ENCODE data around the gene DNAH17.

DNAH17 gene

DNA sequence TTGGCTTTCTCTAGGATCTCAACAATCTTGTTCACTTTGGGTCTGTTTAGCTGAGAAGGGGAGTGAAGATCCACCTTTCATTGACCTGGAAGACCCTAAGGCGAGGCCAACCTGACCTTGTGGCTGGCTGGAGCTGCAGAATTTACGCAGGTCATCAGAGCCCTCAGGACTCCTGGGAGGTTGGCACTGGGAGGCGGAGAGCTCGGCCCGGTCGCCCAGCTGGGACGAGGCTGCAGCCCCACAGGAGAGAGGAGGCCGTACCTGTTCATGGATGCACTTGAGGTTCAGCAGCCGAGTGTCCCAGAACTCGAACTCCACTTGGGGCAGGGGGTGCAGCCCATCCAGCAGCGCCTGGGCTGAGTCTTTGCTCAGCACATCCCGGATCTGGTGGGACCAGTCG lies 5.9 kb downstream of the DNAH17 start:
- DNase-seq = no peak

DNA sequence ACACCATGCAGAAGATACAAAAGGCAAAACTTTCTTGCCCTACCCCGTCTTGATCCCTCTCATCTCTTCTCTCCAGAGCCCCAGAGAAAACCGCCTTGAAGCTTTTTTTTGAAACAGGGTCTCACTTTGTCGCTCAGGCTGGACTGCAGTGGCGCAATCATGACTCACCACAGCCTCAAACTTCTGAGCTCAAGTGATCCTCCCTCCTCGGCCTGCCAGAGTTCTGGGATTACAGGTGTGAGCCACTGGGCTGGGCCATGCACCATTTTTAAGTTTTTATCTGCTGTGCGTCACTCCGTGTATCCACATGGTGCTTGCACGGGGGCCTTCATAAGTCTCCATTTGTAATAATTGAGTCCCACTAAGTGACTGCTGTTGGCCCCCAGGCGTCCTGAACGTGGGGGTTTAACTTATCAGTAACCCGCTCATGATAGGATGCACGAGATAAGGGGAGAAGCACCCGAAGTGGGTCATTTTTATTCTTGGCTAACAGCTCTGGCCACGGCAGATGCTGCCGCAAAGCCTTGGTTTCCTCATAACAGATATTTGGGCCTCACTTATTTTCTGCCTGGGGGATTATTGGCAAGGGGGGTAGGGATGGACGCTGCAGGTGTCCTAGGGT lies 8.6 kb downstream of the DNAH17 start:
- DNase-seq = no peak

DNA sequence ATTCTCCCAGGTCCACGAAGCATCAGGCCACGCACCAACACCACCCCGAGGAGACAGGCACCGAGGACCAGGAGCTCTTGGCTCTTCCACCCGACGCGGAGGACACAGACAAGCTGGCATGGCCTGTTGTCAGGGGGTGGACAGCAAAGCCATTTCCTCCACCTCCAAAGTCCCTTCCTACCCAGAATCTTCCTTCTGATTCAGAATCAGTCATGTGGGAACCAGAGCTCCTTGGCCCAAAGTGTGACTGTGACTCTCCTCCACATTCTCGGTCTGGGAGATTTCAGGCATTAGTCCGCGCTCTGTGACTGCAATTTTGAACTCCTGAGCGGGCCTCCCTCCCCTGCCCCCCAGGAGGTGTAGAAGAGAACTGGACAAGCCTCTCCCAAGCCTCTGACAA lies 9.2 kb downstream of the DNAH17 start:
- DNase-seq = no peak

DNA sequence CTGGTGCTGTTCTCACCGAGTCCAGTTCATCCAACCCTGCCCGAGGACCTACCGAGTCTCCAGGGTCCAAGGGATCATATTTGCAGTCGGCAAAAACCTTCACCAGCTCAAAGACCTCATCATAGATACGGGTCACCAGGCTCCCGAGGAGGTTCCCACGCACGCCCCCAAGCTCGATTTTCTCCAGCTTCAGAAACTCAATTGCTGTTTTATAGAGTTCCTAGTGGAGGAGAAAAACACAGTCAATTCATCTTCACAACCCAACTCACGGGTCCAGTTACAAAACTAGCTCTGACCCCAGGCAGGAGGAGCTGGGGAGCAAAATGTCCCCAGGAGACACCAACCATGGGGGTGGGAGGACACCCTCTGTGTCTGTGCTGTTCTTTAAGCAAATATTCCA lies 10.2 kb downstream of the DNAH17 start:
- DNase-seq = no peak

DNA sequence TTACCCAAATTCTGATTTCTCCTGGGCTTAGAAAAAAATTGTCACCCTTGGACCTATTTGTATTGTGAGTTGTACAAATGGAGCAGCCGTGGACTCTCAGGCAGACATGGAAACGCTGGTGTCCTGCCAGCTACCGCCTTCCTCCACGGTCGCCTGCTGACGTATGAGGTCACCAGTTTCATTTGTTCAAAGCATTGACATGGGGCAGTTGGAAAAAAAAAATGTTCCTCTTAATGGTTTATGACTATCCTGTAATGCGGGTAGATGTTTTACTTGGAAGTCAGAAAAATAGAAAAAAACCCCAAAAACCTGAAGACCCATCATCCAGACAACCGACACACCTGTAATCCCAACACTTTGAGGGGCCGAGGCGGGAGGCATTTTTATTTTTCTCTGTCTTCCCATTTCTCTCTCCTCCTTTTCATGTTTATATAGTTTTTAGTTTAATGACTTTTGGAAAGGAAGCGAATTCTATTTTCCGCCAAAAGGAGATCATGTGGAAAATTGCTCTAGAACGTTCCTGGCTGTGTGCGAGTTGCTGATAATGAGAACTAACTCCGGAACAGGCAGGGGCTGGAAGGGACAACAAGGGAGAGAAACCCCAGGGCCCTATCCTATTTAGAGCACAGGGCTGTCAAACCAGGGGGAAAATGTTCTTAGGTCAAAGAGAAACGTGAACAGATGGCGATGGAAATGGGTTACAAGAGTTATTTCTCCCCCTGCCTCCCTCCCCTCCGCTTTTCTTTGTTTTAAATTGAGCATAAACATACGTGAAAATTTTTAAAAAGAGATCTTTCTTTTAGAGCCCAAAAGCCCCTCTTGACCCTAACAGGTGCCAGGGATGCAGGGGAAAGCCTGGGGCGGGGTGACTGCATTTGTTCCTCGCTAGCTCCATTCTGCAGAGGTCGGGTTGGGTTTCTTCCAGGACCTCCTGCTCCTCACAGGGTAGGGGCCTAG lies 13.7 kb downstream of the DNAH17 start:
- DNase-seq = no peak

DNA sequence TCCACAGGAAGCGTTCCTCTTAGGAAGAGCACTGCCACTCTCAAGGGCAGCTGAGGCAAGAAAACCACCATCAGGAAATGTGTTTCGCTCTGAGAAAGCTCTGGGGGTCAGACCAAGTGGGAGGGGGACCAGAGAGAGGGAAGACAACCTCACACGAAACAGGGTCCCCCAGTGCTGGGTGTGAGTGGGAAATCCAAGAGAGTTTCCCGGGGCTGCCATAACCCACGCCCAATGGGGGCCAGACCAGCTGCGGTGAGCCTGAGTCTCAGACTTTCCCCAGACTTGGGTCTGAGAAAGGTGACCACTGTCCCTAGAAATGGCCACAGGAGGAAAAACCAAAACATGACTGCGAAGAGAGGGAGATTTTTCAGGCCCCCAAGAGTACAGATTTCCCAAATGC lies 14.5 kb downstream of the DNAH17 start:
- DNase-seq = no peak

DNA sequence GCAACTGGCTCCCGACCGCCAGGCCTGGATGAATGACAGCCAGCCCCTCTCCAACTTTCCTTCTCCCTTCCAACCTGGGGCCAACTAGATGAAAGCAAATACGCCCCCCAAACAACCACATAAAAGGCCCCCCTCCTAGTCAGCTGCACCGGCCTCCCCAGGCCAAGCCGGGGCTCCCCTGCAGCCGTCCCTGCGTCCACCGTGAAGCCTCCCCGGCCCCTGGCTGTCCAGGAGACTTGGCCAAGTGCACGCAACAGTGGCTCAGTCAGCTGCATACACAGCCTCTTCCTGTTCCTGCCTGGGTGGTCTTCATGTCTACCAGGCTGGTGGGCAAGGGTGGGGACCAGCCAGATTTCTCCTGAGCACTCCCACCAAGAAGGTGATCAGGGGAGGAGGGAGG lies 16.0 kb downstream of the DNAH17 start:
- DNase-seq = no peak

DNA sequence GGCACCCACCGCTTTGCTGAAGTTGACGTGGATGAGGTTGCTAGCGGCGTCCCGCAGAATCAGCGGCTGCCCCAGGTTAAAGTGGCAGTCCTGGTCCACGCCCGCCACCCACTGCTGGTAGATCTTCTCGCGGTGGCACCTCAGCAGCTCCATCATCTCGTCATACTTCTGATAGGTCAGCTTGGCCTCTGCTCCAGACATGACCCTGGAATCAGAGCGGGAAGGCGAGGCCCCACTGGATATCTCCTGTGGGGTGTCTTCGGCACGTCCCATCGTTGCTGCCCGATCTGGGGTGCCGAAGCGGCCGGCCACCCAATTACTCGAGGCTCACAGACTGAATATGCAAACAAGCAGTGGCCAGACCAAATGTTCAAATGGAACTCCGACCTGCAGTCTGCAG lies 16.5 kb downstream of the DNAH17 start:
- DNase-seq = no peak

DNA sequence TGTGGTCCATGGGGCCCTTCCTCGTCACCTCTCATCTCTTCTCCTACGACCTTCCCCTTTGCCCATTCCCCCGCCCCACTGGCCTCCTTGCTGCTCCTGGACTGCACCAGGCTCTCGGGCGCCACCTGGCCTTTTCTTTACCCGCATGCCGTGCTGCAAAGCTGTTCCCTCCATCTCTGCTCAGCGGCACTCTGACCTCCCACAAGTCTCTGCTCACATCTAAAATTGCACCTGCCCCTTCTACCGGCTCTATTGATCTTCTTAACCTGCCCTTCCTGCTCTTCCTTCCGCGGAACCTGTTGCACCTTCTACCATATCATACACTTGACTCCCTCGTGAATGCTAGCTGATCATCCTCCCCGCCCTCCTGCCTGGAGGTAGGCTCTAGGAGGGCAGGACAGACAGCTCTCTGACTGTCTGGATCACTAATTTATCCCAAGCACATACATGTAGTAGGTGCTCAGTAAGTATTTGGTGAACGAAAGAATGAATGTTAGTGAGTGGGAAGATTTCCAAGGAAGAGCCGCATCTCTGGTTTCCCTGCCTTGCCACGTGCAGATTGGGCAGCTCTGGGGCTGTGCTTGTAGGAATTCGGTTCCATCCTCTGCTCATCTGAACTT lies 17.3 kb downstream of the DNAH17 start:
- no peak for DNase-seq

DNA sequence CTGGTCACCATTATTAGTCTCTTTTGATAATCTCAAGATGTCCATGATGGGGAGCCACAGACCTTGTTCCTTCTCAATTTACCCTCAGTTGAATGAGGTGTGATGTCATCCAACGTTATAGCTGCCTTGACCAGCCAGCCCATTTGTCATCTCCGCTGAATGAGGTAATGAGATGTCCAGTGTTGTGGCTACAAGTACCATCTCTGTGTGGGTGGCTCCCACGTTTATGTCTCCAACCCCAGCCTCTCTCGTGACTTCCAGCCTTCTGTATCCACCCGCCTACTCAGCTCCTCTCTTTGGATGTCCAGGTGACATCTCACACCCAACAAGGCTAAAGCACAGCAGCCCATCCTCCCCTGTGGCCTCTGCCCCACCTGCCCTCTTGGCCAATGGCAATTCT lies 18.2 kb downstream of the DNAH17 start:
- DNase-seq = no peak

DNA sequence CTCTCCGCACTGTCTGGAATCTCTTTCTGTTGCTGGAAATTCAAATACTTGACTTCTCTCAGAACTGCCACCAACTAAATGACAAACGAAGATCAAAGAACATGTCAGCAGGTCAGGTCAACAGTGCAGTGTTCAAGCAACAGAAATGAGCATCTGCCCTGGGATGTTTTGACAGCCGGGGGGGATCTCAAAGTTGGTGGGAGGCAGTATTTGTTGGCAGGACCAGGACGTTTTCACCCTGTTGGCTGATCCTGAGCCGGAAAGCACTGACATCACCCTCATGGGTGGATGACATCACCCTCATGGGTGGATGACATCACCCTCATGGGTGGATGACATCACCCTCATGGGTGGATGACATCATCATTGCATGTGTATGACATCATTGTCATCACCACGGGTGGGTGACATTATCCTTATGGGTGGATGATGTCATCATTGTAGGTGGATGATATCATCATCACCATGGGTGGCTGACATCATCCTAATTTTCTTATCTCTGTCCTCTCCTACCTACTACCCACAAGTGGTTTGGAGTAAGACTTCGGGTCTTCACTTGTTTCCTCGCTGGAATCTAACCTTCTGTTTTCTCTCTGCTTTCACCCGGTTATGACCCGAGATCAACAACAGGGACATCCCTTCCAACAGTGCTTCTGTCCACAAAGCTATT lies 18.9 kb downstream of the DNAH17 start:
- DNase-seq = no peak

DNA sequence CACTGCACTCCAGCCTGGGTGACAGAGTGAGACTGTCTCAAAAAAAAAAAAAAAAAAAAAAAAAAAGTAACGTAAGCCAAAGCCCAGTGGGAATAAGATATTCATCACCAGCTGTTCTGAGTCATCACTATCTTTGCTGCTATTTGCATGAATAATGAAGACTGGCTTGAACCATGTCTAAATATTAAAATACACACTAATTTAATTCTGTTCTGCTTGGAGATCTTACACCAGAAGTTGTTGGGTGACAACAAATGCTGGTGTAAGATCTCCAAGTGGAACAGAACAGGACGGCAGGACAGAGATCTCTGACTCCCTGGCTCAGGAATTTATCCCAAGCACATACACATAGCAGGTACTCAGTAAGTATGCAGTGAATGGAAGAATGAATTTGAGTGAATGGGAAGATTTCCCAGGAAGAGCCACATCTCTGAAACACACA lies 19.6 kb downstream of the DNAH17 start:
- no peak for DNase-seq

DNA sequence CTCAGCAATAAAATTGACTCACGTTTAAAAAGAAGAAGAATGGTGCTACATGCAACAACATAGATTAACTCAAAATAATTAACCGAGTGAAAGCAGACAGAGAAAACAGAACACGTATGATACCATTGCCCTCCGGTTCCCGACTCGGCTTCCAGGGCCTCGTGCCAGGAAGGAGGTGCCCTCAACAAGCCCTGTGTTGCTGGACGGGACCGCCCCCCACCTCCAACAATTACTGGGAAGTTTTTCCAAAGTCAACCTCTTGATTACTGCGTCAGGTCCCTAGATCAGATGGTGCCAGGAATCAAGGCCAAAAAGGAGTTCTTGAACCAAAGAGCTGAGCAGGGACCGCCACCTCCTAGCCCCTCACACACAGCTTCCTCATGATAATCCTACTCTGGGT lies 20.4 kb downstream of the DNAH17 start:
- DNase-seq = no peak

DNA sequence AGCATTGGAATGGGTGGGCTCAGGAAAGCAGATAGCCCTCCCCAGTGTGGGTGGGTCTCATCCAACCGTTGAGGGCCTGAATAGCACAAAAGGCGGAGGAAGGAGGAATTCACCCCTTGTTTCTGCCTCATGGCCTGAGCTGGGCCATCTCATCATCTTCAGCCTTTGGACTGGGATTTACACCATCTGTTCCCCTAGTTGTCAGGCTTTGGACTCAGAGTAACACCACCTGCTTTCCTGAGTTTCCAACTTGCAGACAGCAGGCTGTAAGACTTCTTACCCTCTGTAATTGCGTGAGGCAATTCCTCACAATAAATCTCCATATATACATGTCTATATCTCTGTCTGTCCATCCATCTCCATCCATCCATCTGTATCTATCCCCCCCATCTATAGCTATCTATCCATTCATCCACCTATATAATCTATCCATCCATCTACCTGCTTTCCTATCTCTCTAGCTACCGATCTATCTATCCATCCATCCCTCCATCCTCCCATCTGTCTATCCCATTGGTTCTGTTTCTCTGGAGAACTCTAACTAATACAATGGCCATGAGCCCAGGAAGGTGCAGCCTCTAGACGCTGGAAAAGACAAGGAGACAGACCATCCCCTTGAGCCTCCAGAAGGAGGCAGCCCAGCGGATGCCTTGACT lies 21.3 kb downstream of the DNAH17 start:
- no peak for DNase-seq

DNA sequence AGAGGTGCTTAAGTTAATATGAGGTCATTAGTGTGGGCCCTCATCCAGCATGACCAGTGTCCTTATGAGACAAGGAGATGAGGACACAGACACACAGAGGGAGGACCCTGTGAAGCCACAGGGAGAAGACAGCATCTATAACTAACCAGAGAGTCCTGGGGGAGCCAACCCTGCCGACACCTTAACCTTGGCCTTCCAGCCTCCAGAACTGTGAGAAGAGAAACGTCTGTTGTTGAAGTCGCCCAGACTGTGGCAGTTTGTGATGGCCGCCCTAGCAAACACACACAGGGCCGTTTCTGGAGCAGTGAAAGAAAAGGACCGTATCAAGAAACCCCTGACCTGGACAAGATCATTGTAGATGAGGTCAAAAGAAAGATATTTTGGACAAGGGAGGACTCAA lies 26.7 kb downstream of the DNAH17 start:
- DNase-seq = no peak

DNA sequence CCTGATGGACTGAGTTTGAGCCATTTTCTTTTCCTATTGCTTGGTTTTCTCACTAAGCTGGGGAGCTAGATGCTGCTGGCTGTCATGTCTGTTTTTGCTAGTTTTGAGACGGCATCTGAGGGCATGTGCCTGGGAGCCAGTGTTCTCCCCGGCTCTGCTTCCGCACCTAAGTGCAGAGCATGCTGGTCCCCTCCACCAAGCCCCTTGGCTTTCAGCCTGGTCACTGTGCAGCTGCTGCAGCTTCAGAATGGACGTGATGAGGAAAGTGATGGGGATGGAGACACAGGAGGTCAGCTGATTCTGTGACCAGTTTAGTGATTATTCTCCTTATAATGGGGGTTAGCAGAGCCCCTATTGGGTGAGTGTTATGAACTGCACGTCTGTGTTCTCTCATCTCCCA lies 28.5 kb downstream of the DNAH17 start:
- DNase-seq = no peak

DNA sequence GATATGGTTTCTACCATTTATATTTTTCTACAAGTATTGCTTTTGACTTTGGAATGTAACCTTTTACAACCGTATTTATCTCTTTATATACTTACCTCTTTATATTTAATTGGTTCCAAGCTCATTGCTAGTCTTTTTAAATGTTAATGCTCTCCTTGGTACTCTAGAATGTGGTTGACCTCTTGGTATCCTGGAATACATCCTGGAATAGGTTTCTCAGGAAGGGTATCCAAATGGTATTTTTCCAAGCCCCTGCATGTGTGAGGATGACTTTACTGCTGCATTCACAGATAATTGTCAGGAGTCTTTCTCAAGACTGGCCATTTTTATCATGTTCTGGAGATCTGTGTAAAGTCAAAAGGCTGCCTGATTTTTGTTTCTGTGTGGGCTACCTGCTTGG lies 30.2 kb downstream of the DNAH17 start:
- DNase-seq = no peak

DNA sequence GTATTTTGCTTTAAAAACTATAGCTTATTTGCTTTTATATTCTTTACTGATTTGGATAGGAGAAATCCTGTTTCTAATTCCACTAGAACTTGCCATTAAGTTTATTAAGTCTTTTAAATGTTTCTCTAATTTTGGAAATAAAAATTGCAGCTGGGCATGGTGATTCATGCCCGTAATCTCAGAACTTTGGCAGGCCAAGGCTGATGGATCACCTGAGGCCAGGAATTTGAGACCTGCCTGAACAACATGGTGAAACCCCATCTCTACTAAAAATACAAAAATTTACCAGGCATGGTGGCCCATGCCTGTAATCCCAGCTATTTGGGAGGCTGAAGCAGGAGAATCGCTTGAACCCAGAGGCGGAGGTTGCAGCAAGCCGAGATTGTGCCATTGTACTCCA lies 30.7 kb downstream of the DNAH17 start:
- no peak for DNase-seq

DNA sequence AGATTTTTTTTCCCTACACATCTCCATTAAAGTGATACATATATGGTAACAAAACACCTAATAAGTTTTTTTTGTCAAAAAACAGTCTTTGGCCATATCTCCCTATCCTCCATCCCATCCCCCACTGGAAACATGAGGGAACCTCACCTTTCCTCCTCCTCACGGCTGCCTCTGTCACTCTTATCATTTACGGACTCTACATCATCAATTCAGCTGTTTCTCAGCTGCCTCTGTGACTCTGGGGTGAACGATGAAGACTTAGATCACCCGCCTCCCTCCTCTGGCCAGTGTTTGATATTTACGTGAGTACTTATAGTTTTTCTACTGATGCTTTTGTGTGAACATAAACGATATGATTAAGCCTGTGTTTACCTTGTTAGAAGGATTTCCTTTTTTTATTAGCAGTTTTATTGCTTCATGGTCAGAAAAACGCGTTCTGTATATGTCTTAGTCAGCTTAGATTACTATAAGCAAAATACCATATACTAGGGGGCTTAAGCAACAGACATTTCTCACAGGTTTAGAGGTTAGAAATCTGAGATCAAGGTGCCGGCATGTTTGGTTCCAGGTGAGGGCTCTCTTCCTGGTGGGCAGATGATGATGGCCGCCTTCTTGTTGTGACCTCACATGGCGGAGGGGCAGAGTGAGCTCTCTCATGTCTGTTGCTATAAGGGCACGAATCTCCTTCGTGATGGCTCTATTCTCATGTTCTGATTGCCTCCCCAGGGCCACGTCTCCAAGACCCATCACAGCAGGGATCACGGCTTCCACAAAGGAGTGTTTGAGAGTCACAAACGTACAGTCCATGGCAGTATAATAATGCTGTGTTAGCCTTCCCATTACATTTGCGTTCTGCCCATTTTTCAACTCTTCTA lies 32.1 kb downstream of the DNAH17 start:
- DNase-seq = no peak

DNA sequence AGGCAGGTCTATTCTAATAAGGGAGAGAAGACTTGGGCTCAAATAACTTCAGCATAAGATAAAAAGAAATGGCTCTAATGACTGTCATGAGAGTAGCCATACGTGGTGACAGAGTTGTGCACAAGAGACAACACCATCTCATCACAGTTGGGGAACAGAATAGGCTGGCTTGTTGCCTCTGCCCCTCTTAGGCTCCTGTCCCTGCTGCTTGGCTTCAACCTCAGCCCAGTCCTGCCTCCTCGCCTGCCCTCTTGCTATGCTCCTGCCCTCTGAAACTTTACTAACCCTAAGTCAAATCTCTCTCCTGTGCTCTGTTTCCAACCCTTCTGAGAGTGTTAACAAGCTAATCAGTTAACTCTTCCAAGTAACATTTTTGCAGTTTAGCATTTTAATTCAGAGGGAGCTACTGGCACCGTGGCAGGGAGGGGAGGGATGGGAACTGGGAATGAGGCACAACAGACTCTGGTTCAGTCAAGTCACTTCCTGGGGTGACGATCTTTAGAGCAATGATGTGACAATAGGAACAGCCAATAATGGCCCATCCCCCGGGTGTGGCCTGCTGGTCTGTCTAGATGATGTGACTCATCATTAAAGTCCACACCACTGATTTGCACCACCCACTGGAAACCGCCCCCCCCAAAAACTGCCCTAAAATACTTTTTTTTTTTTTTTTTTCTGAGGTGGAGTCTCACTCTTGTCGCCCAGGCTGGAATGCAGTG lies 35.5 kb downstream of the DNAH17 start:
- DNase-seq = no peak

DNA sequence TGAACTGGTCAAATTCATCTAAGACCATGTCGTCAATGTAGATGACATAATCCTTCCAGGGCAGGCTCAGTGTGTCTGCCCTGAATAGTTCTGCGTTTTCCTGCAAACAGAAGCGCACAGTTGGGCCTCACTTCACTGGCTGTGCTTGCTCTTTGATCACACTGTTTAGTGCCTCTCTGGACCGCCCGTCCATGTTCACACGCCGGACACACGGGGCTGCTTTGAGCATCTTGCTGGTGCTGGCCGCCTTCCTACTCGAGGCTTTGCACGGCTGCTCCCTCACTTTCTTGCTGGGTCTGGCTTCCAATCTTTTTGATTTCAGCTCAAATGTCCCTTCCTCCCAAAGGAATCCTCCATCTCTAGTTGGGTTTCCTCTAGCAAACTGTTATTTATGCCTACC lies 37.4 kb downstream of the DNAH17 start:
- DNase-seq = no peak
